Measurements from ENCODE around the gene EML1.
A peak's percentile ranks its signal among the peaks of the same experiment; 100 is the strongest.

The EML1 gene

GRCh38 chr14:99793213-99794150 lies at the start of gene EML1:
Gene EML1 (plus strand): TSS chr14:99793413. CDS start chr14:99793477, 64 bp downstream.
- peak within 1 kb of the TSS; percentile 69 for H3K27ac ChIP-seq
- peak; percentile 90 for TF ChIP-seq ZFX (IDR thresholded peaks at IDR 0.05)
- peak; percentile 88 for TF ChIP-seq CTCF (conservative IDR thresholded peaks at IDR 0.05)

- H3K27ac ChIP-seq: no peak overlapping the region
- TF ChIP-seq CTCF (conservative IDR thresholded peaks at IDR 0.05): no peak
- TF ChIP-seq ZFX (IDR thresholded peaks at IDR 0.05): no peak
Observed at GRCh38 chr14:99744199-99744872, 48.9 kb upstream of the EML1 start.

GRCh38 chr14:99744873-99745224 lies 48.4 kb upstream of the EML1 start:
- H3K27ac ChIP-seq: no peak overlapping the region
- TF ChIP-seq ZFX (IDR thresholded peaks at IDR 0.05): no peak
- no peak for TF ChIP-seq CTCF (conservative IDR thresholded peaks at IDR 0.05)

- TF ChIP-seq CTCF (conservative IDR thresholded peaks at IDR 0.05): no peak
- TF ChIP-seq ZFX (IDR thresholded peaks at IDR 0.05): no peak
- no peak overlapping the region for H3K27ac ChIP-seq
Observed at GRCh38 chr14:99745307-99745951, 47.8 kb upstream of the EML1 start.

GRCh38 chr14:99747167-99747566 lies 46.0 kb upstream of the EML1 start:
- H3K27ac ChIP-seq: no peak overlapping the region
- no peak for TF ChIP-seq CTCF (conservative IDR thresholded peaks at IDR 0.05)
- TF ChIP-seq ZFX (IDR thresholded peaks at IDR 0.05): no peak

GRCh38 chr14:99747582-99748330 lies 45.5 kb upstream of the EML1 start:
- H3K27ac ChIP-seq: no peak overlapping the region
- no peak for TF ChIP-seq ZFX (IDR thresholded peaks at IDR 0.05)
- no peak for TF ChIP-seq CTCF (conservative IDR thresholded peaks at IDR 0.05)

Measured in C4-2B (cell line).